HG03378 (cell line): Measurements from ENCODE around the gene ARHGAP28.

ENCODE experiments used
- ATAC-seq: cut with Tn5 transposase; IDR thresholded peaks from one replicate; pipeline ENCODE4 v1.9.1; 2021; ENCODE audit warnings: mild to moderate bottlenecking, moderate library complexity; ENCODE audit not compliant: unreplicated experiment

Gene ARHGAP28

DNA sequence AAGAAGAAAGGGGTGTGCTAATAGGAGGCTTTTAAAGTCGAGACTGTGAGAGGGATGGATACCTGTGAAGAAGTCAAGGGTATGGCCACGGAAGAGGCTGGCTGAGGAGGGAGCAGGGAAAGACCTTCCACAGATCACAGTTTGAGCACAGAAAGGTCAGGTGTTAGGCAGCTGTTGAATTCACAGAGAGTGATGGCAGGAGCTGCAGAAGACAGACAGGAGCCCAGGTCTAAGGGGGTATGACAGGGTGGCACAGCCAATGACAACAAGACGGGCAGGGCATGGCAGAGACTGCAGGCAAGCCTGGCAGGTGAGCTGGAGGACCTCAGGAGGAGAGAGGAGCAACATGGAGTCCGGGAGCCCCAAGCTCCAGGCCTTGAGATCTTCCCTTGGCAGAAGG is 225.0 kb downstream of the ARHGAP28 start:
- no peak for ATAC-seq

DNA sequence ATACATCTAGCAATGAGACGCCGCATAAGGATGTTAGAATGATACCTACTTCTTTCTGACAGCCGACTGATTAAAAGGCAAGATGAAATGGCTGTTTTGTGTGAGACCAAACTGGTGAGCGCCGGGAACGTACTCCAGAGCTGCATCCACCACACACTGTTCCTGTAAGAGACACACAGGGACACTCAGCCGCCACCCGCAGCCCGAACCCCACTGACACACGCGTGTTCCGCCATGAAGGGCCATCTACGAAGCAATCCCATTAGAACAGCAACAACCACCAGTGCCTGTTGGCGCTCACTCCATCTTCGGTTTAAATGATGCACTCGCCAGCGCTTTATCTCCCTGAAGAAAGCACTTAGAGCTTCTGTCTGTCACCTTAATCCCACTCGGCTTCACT is 225.8 kb downstream of the ARHGAP28 start:
- ATAC-seq: no peak

DNA sequence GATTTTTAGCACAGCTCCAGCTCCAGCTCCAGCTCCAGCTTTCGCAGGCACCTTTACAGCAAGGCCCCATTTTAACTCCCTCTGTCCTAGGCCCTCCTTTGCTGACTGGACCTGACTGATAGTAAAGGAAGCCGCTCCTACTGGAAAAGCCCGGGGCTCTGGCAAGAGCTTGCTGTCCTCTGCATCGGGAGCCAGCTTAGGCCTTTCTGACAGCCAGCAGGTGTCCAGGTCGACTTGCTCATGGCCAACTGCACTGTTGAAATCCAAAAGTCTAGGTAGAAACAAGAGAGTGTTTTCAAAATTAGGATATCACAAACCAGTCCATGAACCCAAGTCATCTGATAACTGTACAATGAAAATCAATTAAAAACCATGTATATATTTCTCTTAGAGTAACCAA is 227.0 kb downstream of the ARHGAP28 start:
- ATAC-seq: no peak

DNA sequence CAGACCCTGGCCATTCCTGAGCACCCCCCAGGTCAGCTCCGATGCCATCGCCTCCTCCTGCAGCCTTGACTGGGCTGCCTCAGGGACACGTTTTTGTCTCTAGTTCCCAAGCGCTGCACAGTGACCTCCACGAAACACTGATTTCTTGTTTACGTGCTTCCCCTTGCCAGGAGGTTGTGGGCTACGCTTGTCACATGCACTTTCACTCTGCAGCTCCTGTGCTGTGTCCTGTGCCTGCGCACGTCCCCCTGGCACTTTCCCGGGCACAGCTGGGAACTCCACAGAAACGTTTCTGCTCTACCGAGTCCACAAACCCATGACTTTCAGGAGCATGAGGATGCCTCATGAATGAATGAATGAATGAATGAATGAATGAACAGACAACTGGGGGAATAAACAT is 227.5 kb downstream of the ARHGAP28 start:
- ATAC-seq: no peak

DNA sequence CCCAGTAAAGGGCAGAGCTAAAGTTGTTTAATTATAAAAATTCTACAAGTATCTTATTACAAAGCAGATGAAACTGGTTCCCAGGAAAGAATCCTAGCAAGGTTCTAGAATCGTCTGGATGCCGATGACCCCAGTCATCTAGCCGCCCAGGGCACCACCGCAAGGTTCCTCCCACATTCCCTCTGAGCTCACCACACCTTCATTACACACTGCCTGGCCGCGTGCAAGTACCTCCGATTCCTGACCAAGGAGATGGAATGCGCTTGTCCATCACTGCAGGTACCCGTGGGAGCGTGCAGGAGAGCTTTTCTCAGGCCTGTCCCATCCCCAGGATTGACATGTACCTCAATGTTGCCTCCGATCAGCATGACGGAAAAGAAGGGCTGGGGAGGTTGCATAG is 229.6 kb downstream of the ARHGAP28 start:
- no peak for ATAC-seq

DNA sequence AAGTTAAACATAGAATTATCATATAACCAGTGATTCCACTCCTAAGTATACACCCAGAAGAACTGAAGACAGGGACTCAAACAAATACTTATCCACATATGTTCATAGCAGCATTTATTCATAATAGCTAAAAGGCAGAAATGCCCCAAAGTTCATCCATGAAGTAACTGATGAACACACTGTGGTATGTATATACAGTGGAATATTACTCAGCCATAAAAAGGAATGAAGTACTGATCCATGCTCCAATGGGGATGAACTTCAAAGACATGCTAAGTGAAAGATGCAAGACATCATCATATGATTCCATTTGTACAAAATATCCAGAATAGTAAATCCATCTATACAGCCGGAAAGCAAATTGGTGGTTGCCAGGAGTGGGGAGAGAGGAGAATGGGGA is 230.6 kb downstream of the ARHGAP28 start:
- no peak for ATAC-seq

DNA sequence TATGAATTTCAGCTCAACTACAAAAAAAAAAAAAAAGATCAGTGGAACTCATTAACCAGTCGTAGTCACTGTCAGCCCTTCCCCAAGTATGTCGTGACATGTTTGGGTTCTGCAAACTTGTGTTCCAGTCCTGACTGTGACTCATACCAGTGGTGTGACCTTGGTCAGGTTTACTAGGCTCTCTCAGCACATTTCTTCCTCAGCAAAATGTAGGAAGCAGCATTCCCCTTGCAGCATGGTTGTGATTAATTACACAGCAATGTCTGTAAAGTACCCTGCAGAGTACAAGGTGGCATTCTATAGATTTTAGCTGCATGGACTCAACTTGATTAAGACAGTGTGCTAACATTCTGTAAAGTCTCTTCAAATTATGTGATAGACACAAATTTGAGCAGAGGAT is 231.1 kb downstream of the ARHGAP28 start:
- ATAC-seq: no peak

DNA sequence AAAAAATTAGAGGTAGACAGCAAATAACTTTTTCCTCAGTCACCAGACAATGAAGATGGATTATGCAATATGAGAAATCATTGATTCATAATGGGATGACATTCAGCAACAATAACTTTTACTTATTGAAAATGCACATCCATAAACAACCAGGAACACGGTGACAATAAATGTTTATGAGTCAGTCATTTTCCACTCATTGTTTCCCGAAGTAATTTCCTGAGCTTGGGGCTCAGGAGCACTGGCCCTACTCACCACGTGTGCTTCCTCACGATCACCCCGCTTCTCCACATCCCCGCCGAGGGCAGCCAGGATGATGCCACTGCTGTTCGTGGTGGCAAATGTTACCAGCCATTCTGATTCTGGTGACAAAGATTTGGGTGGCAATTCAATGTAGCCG is 231.8 kb downstream of the ARHGAP28 start:
- no peak for ATAC-seq

DNA sequence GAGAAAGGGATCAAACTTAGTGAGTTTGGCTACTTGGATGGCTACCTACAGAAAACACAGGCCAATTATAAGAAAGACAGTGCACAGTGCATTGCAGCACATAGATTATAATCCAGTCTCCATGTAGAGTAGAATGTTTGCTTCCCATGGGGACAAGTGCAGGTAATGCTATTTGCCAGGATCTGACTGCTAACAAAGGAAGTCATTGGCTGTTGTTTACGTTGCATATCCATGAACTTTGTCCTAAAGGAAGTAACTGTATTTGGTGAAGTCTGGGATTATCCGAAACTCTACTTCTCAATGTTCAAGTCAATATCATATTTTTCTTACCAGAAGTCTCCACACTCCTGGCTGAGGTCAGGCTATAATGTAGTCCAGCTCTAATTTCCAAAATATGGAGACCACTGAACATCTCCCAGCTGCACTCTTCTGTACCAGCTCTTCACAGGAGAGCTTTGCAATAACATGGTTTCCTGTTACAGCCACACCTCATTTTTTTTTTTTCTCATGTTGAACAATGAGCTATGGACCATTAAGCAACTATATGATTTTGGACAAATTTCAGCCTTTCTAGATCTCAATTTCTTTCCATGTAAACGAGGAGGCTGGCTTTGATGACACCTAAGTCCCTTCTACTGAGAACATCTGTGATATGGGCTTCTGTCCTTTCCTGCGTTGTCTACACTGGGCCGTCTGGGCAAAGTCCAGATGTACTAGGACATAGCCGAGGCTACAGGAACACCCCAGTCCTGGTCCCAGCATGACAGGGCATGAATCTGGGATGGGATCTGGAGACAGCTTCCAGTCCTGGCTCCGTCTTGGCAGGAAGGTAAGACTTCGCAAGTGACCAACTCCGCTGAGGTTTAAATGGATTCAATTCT is 233.3 kb downstream of the ARHGAP28 start:
- ATAC-seq: no peak

DNA sequence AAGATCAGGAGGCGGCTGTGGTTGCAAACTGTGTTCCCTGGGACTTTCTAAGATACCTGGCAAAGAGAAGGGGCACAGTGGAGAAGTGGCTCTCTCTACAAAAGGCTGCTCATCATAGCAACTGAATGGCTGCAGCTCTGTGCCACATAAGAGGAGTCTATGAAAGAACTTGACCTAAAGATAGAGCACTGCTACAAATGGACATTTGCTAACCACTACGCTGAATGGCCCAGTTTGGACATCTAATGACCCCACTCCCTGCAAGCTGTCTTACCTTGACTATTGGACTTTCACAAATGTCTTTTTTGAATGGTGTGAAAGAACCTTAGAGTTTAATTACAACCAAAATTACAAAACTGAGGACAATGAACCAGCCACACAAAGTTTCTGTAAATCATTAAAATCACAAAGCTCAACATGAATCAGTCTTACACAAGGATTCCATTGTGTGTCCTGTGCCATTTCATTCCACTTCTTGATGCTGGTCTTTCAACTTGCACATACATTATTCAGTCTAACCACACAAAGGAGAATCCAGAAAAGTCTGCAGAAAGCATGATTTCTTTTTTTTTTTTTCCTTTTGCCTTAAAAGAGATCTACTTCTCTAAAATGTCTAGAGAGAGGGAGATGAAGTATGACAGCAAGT is 234.1 kb downstream of the ARHGAP28 start:
- no peak for ATAC-seq
